Measurements from ENCODE around the gene HBG2.

The HBG2 gene

GRCh38 chr11:5226732-5227310 lies 27.8 kb downstream of the HBG2 start, which contains the start of gene HBB:
HBB (minus strand) TSS chr11:5227071; CDS start chr11:5227021, 50 bp downstream.
- peak; percentile 3 for DNase-seq

GRCh38 chr11:5225480-5225871 lies 29.1 kb downstream of the HBG2 start:
- no peak for DNase-seq

DNA sequence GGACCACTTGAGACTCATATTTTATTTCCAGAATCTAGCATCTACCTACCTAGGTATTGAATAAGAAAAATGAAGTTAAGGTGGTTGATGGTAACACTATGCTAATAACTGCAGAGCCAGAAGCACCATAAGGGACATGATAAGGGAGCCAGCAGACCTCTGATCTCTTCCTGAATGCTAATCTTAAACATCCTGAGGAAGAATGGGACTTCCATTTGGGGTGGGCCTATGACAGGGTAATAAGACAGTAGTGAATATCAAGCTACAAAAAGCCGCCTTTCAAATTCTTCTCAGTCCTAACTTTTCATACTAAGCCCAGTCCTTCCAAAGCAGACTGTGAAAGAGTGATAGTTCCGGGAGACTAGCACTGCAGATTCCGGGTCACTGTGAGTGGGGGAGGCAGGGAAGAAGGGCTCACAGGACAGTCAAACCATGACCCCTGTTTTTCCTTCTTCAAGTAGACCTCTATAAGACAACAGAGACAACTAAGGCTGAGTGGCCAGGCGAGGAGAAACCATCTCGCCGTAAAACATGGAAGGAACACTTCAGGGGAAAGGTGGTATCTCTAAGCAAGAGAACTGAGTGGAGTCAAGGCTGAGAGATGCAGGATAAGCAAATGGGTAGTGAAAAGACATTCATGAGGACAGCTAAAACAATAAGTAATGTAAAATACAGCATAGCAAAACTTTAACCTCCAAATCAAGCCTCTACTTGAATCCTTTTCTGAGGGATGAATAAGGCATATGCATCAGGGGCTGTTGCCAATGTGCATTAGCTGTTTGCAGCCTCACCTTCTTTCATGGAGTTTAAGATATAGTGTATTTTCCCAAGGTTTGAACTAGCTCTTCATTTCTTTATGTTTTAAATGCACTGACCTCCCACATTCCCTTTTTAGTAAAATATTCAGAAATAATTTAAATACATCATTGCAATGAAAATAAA lies 29.8 kb downstream of the HBG2 start:
- DNase-seq = no peak

DNA sequence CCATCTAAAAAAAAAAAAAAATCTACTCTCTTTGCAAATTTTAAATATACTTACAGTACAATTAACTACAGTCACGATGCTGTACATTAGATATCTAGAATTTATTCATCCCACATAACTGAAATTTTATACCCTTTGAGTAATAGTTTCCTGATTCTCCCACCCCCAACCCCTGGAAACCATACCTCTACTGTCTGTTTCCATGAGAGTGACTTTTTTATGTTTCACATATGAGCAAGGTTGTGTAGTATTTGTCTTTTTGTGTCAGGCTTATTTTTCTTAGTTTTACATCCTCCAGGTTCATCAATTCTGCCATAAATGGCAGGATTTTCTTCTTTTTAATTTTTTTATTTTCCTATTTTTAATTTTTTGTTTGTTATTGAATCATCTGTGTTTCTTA lies 30.9 kb downstream of the HBG2 start:
- no peak for DNase-seq

GRCh38 chr11:5223146-5223545 lies 31.4 kb downstream of the HBG2 start:
- DNase-seq = no peak

GRCh38 chr11:5210376-5210885 lies 44.1 kb downstream of the HBG2 start:
- no peak for DNase-seq

GRCh38 chr11:5204787-5205186 lies 49.8 kb downstream of the HBG2 start:
- no peak for DNase-seq

- DNase-seq = no peak
These were observed 51.2 kb downstream of the HBG2 start for GRCh38 chr11:5203366-5203765.
